ENCODE measurements around the gene ZNF507. TPM values are rescaled to one million over a fixed set of nuclear protein-coding genes. Genes with fewer than 3 reads are reported as not detected.
A peak's percentile ranks its signal among the peaks of the same experiment; 100 is the strongest.

Gene ZNF507
- total RNA-seq (2013) = 0.60 TPM
- polyA plus RNA-seq (under 1 TPM; 0.08 to 0.39 (median 0.10) TPM), polyA minus RNA-seq (0.14 and 0.48 TPM in 2 replicates), total RNA-seq (0.07 to 10.3 (median 0.62) reads per million in 11 experiments)

- Histone ChIP-seq H3K9ac (ENCODE audit: insufficient read depth, low read length, poor library complexity, severe bottlenecking) (peak within 1 kb of the TSS; percentile 1), H3K4me3 (replicated peaks in 1 of 3; ENCODE audit: low read depth in 2 of 3, low read length in 3 of 3) (peak within 1 kb of the TSS; percentile 2 to 63 (median 25)), H3K36me3 (replicated peaks in 1 of 2; ENCODE audit: control insufficient read depth in 1 of 2, insufficient read depth in 2 of 2, low read length in 2 of 2) (no peaks in the 10 kb centered on the region), H4K20me1 (ENCODE audit: insufficient read depth, low read length) (peaks cover 31% of the 10 kb centered on the region), H3K27me3 (ENCODE audit: control insufficient read depth in 2 of 2, insufficient read depth in 2 of 2, low read length in 2 of 2) (peaks cover 96 to 98% of the 10 kb centered on the region in 2 donors), H3K4me2 (replicated peaks; ENCODE audit: extremely low read depth, low read length, poor library complexity, severe bottlenecking) (peak within 1 kb of the TSS; percentile 65), H3K27ac (ENCODE audit: low read depth in 1 of 2, low read length in 2 of 2) (no peak within 1 kb of the TSS), H3K4me1 (ENCODE audit: control insufficient read depth in 1 of 2, insufficient read depth in 2 of 2, low read length in 2 of 2) (peaks cover 14% of the 10 kb centered on the region in 2 donors), H2AFZ (ENCODE audit: insufficient read depth, low read depth, low read length, poor library complexity, severe bottlenecking) (peak within 1 kb of the TSS; percentile 73), H3K79me2 (ENCODE audit: insufficient read depth, low read length) (no peaks in the 10 kb centered on the region), H3K9me3 (replicated peaks in 1 of 2; ENCODE audit: control insufficient read depth in 1 of 2, insufficient read depth in 1 of 2, low read length in 2 of 2) (peaks cover 9 to 68% of the 10 kb centered on the region in 2 donors)
- Mint-ChIP-seq H3K36me3 (peaks cover 6 to 13% of the 10 kb centered on the region in 2 donors), H3K4me1 (peaks cover 15% of the 10 kb centered on the region), H3K27me3 (ENCODE audit: low read depth in 3 of 3) (peaks cover 94 to 98% (median 97%) of the 10 kb centered on the region in 3 donors), H3K27ac (peak within 1 kb of the TSS in 1 of 7 donors; percentile 60), H3K4me3 (peak within 1 kb of the TSS; percentile 80 to 92), H3K9me3 (peaks cover 6 to 37% (median 22%) of the 10 kb centered on the region in 7 donors)
- no peak for TF ChIP-seq CTCF (IDR thresholded peaks at IDR 0.05)
- DNase-seq = peak; percentile 43 to 70 (median 46)
- intact Hi-C loops (cut with micrococcal nuclease) = no loop called here
- WGBS (ENCODE audit: insufficient coverage) = 4% methylated on average over 71 of the region's 72 CpGs
Measured at GRCh38 chr19:32345261-32346207, at the start of gene ZNF507. Gene ZNF507 (plus strand): TSS chr19:32345610. CDS start chr19:32352831, 7,221 bp downstream.

GRCh38 chr19:32296694-32297093 is 48.7 kb upstream of the ZNF507 start:
- H3K27ac Mint-ChIP-seq = no peak overlapping the region
- Histone ChIP-seq H3K79me2 (ENCODE audit: insufficient read depth, low read length) (no peaks in the 10 kb centered on the region), H3K27me3 (ENCODE audit: control insufficient read depth in 2 of 2, insufficient read depth in 2 of 2, low read length in 2 of 2) (peaks cover 0 to 5% of the 10 kb centered on the region in 2 donors), H3K4me1 (ENCODE audit: control insufficient read depth in 1 of 2, insufficient read depth in 2 of 2, low read length in 2 of 2) (no peaks in the 10 kb centered on the region), H3K27ac (ENCODE audit: low read depth in 1 of 2, low read length in 2 of 2) (no peak overlapping the region), H3K9ac (ENCODE audit: insufficient read depth, low read length, poor library complexity, severe bottlenecking) (no peak overlapping the region), H2AFZ (ENCODE audit: insufficient read depth, low read depth, low read length, poor library complexity, severe bottlenecking) (no peak overlapping the region), H3K36me3 (replicated peaks in 1 of 2; ENCODE audit: control insufficient read depth in 1 of 2, insufficient read depth in 2 of 2, low read length in 2 of 2) (no peaks in the 10 kb centered on the region), H3K9me3 (replicated peaks in 1 of 2; ENCODE audit: control insufficient read depth in 1 of 2, insufficient read depth in 1 of 2, low read length in 2 of 2) (peaks cover 0 to 4% of the 10 kb centered on the region in 2 donors), H3K4me3 (replicated peaks in 1 of 3; ENCODE audit: low read depth in 2 of 3, low read length in 3 of 3) (no peak overlapping the region), H4K20me1 (ENCODE audit: insufficient read depth, low read length) (no peaks in the 10 kb centered on the region), H3K4me2 (replicated peaks; ENCODE audit: extremely low read depth, low read length, poor library complexity, severe bottlenecking) (no peak overlapping the region)
- peaks cover 2% of the 10 kb centered on the region for H3K4me1 Mint-ChIP-seq
- peaks cover 2 to 14% (median 8%) of the 10 kb centered on the region in 7 donors for H3K9me3 Mint-ChIP-seq
- intact Hi-C loops (cut with micrococcal nuclease) = no loop called here
- peaks cover 11 to 27% (median 19%) of the 10 kb centered on the region in 3 donors for H3K27me3 Mint-ChIP-seq (ENCODE audit: low read depth in 3 of 3)
- no peak for DNase-seq
- WGBS (ENCODE audit: insufficient coverage) = no CpG with 5 or more reads among the region's 1 CpG
- no peak overlapping the region for H3K4me3 Mint-ChIP-seq
- no peaks in the 10 kb centered on the region for H3K36me3 Mint-ChIP-seq
- TF ChIP-seq CTCF (IDR thresholded peaks at IDR 0.05) = no peak
